H1 (cell line): Measurements from ENCODE around the gene IGFBP4.

Experiments
- EP300 ChIP-seq, 2 experiments: IDR thresholded peaks; 1 replicate in 1 of 2; 2 replicates in 1 of 2; pipeline ENCODE4 v1.6.1; 2011 to 2012; ENCODE audit warnings: low read depth in 2 of 2, low read length in 2 of 2, mild to moderate bottlenecking in 2 of 2, borderline replicate concordance in 1 of 2, inconsistent platforms in 1 of 2, moderate library complexity in 1 of 2
- GTF2F1 ChIP-seq: IDR thresholded peaks from 2 replicates; pipeline ENCODE4 v1.6.1; 2012; ENCODE audit warnings: low read depth, low read length, improper control_type of control experiment, borderline replicate concordance
- HDAC6 ChIP-seq: IDR thresholded peaks from one replicate; pipeline ENCODE4 v1.7.1; 2012; ENCODE audit warnings: low read depth, mild to moderate bottlenecking, inconsistent platforms, low read length, moderate library complexity
- JUN ChIP-seq: IDR thresholded peaks from 2 replicates; pipeline ENCODE4 v1.6.1; 2011; ENCODE audit warnings: low read depth, mild to moderate bottlenecking, improper control_type of control experiment, low read length
- JUND ChIP-seq: IDR thresholded peaks from 2 replicates; pipeline ENCODE4 v1.6.1; 2011; ENCODE audit warnings: mild to moderate bottlenecking, improper control_type of control experiment, low read length
- POLR2AphosphoS5 ChIP-seq: IDR thresholded peaks from 2 replicates; pipeline ENCODE4 v1.6.1; 2011; ENCODE audit warnings: low read depth, low read length
- RAD21 ChIP-seq, 2 experiments: IDR thresholded peaks in 1 of 2; conservative IDR thresholded peaks in 1 of 2; 2 replicates each; pipeline ENCODE4 v1.6.1; 2011; ENCODE audit warnings: low read depth in 2 of 2, low read length in 2 of 2, improper control_type of control experiment in 1 of 2, inconsistent platforms in 1 of 2, mild to moderate bottlenecking in 1 of 2, moderate library complexity in 1 of 2
- TAF1 ChIP-seq: IDR thresholded peaks from 2 replicates; pipeline ENCODE4 v1.6.1; 2011; ENCODE audit warnings: mild to moderate bottlenecking, low read depth, low read length
- YY1 ChIP-seq: IDR thresholded peaks from 2 replicates; pipeline ENCODE4 v1.6.1; 2011; ENCODE audit warnings: low read depth, mild to moderate bottlenecking, low read length
- TF ChIP-seq, protein P1 (sequence below), 3 experiments: IDR thresholded peaks; 1 replicate in 2 of 3; 2 replicates in 1 of 3; pipeline versions ENCODE4 v1.5.1 to v1.6.1; 2011; ENCODE audit warnings: low read length in 3 of 3, mild to moderate bottlenecking in 3 of 3, inconsistent platforms in 2 of 3, low read depth in 1 of 3, moderate library complexity in 1 of 3; ENCODE audit not compliant: insufficient read depth in 1 of 3; ENCODE audit errors: control extremely low read depth in 1 of 3

- TF ChIP-seq, protein P1, sequence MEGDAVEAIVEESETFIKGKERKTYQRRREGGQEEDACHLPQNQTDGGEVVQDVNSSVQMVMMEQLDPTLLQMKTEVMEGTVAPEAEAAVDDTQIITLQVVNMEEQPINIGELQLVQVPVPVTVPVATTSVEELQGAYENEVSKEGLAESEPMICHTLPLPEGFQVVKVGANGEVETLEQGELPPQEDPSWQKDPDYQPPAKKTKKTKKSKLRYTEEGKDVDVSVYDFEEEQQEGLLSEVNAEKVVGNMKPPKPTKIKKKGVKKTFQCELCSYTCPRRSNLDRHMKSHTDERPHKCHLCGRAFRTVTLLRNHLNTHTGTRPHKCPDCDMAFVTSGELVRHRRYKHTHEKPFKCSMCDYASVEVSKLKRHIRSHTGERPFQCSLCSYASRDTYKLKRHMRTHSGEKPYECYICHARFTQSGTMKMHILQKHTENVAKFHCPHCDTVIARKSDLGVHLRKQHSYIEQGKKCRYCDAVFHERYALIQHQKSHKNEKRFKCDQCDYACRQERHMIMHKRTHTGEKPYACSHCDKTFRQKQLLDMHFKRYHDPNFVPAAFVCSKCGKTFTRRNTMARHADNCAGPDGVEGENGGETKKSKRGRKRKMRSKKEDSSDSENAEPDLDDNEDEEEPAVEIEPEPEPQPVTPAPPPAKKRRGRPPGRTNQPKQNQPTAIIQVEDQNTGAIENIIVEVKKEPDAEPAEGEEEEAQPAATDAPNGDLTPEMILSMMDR (IDR thresholded peaks at IDR 0.05; ENCODE audit: control extremely low read depth in 1 of 3, insufficient read depth in 1 of 3, low read depth in 1 of 3, low read length in 3 of 3), result no peak
- no peak for TF ChIP-seq JUN
- TF ChIP-seq RAD21 (IDR thresholded peaks at IDR 0.05 in 1 of 2, conservative IDR thresholded peaks at IDR 0.05 in 1 of 2; ENCODE audit: low read depth in 2 of 2, low read length in 2 of 2), result no peak
- no peak for TF ChIP-seq GTF2F1
- no peak for TF ChIP-seq JUND
- no peak for TF ChIP-seq POLR2AphosphoS5
- no peak for TF ChIP-seq YY1
- no peak for TF ChIP-seq EP300 (IDR thresholded peaks at IDR 0.05; ENCODE audit: borderline replicate concordance in 1 of 2, low read depth in 2 of 2, low read length in 2 of 2)
- no peak for TF ChIP-seq TAF1
- TF ChIP-seq HDAC6, result no peak
These were observed 23.2 kb downstream of the IGFBP4 start for GRCh38 chr17:40466298-40466971.
